Measurements from ENCODE around the gene FBXO21. TPM values are rescaled to one million over a fixed set of nuclear protein-coding genes. Genes with fewer than 3 reads are reported as not detected.

FBXO21 gene
- total RNA-seq, 1 experiment from 2014 or later: 230 TPM

DNA sequence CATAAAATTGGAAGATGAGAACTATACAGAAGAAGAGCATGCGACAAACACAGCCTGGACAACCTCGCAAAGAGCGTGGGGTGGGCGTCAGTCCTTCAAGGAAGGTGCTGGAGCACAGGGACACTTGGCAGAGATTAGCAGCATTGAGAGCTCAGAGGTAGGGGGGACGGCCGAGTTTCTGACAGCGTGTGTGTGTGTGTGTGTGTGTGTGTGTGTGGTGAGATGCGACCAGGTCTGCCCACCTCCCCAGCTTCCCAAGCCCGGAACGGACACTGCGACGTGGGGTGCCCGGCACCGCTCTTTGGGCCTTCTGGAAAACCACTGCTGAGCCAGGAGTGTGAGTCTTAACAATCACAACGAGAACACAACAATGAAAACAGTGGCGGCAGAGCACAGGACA lies 17.9 kb upstream of the FBXO21 start:
- Histone ChIP-seq H3K9ac (ENCODE audit: low read length) (no peak overlapping the region), H3K4me3 (ENCODE audit: low read length) (no peak overlapping the region), H4K20me1 (ENCODE audit: low read length) (no peaks in the 10 kb centered on the region), H3K27ac (ENCODE audit: low read length) (no peak overlapping the region), H3K9me3 (ENCODE audit: low read length) (no peaks in the 10 kb centered on the region), H3F3A (ENCODE audit: low read length, unreplicated experiment) (no peaks in the 10 kb centered on the region), H3K9me2 (replicated peaks; ENCODE audit: low read length) (no peaks in the 10 kb centered on the region), H3K79me2 (ENCODE audit: low read length) (no peaks in the 10 kb centered on the region), H3K27me3 (ENCODE audit: low read length) (peaks cover 15% of the 10 kb centered on the region; the same call in 1 of the 2 replicates), H3K4me2 (ENCODE audit: low read length) (no peak overlapping the region), H3K36me3 (ENCODE audit: low read depth, low read length) (no peaks in the 10 kb centered on the region), H2AFZ (ENCODE audit: low read length) (no peak overlapping the region), H3K4me1 (ENCODE audit: insufficient read depth, low read length) (peaks cover 5% of the 10 kb centered on the region)
- ChIA-PET CTCF (no interaction called here), POLR2A (ENCODE audit: unreplicated experiment) (no interaction called here)
- intact Hi-C loops (cut with micrococcal nuclease): no loop called here
- no TSS peak for BruUV-seq (replicated peaks)
- ATAC-seq: no peak
- TF ChIP-seq EZH2 (IDR thresholded peaks at IDR 0.05; ENCODE audit: low read length, unreplicated experiment) (no peak), EZH2phosphoT487 (IDR thresholded peaks at IDR 0.05; ENCODE audit: borderline replicate concordance, low read length) (no peak)
- TF ChIP-seq, protein P1, sequence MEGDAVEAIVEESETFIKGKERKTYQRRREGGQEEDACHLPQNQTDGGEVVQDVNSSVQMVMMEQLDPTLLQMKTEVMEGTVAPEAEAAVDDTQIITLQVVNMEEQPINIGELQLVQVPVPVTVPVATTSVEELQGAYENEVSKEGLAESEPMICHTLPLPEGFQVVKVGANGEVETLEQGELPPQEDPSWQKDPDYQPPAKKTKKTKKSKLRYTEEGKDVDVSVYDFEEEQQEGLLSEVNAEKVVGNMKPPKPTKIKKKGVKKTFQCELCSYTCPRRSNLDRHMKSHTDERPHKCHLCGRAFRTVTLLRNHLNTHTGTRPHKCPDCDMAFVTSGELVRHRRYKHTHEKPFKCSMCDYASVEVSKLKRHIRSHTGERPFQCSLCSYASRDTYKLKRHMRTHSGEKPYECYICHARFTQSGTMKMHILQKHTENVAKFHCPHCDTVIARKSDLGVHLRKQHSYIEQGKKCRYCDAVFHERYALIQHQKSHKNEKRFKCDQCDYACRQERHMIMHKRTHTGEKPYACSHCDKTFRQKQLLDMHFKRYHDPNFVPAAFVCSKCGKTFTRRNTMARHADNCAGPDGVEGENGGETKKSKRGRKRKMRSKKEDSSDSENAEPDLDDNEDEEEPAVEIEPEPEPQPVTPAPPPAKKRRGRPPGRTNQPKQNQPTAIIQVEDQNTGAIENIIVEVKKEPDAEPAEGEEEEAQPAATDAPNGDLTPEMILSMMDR (conservative IDR thresholded peaks at IDR 0.05; ENCODE audit: low read depth, low read length): no peak
- no peak for DNase-seq

DNA sequence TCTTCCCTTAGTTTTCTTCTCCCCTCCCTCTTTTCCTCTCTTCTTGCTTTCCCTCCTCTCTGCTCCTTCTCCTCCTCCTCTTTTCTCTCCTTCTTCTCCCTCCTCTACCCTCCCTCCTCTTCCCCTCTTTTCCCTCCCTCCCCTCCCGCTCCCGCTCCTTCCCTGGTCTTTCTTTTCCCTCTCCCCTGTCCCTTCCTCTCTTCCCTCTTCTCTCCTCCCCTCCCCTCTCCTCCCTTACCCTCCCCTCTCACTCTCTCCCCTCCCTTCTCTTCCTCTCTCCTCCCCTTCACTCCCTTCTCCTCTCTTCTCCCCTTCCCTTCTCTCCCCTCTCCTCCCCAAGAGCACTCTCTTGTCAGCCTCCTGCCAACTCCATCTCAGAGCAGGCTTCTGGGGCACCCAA lies 17.4 kb upstream of the FBXO21 start:
- no peak overlapping the region for H2AFZ ChIP-seq (ENCODE audit: low read length)
- peaks cover 16% of the 10 kb centered on the region; the same call in 1 of the 2 replicates for H3K27me3 ChIP-seq (ENCODE audit: low read length)
- intact Hi-C loops (cut with micrococcal nuclease): no loop called here
- H3F3A ChIP-seq (ENCODE audit: low read length, unreplicated experiment): no peaks in the 10 kb centered on the region
- TF ChIP-seq, protein P1 (conservative IDR thresholded peaks at IDR 0.05; ENCODE audit: low read depth, low read length): no peak
- TF ChIP-seq EZH2 (IDR thresholded peaks at IDR 0.05; ENCODE audit: low read length, unreplicated experiment) (no peak), EZH2phosphoT487 (IDR thresholded peaks at IDR 0.05; ENCODE audit: borderline replicate concordance, low read length) (no peak)
- ATAC-seq: no peak
- H3K9ac ChIP-seq (ENCODE audit: low read length): no peak overlapping the region
- no peaks in the 10 kb centered on the region for H4K20me1 ChIP-seq (ENCODE audit: low read length)
- no peaks in the 10 kb centered on the region for H3K79me2 ChIP-seq (ENCODE audit: low read length)
- CTCF ChIA-PET: no interaction called here
- POLR2A ChIA-PET (ENCODE audit: unreplicated experiment): no interaction called here
- H3K4me3 ChIP-seq (ENCODE audit: low read length): no peak overlapping the region
- no peak for DNase-seq
- H3K9me3 ChIP-seq (ENCODE audit: low read length): no peaks in the 10 kb centered on the region
- H3K4me1 ChIP-seq (ENCODE audit: insufficient read depth, low read length): peaks cover under 1% of the 10 kb centered on the region; the same call in 1 of the 2 replicates
- H3K27ac ChIP-seq (ENCODE audit: low read length): no peak overlapping the region
- no peak overlapping the region for H3K4me2 ChIP-seq (ENCODE audit: low read length)
- no peaks in the 10 kb centered on the region for H3K36me3 ChIP-seq (ENCODE audit: low read depth, low read length)
- H3K9me2 ChIP-seq (replicated peaks; ENCODE audit: low read length): no peaks in the 10 kb centered on the region
- no TSS peak for BruUV-seq (replicated peaks)

DNA sequence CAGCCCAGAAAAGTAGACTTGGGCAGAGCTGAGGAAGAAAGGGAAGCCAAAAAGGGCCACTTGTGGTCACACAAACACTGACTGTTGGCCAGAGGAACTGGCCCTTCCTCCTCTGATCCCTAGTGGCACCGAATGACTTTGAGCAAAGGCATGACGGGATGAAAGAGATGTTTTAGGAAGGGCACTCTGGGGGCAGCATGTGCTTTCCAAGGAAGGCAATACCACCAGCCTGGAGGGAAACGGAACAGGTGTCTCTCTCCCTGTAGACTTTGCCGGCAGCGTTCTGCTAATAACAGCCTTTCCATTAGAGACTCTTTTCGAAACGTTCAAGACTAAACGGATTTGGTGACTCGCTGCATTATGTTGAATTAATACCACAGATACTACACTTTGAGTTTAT lies 12.3 kb upstream of the FBXO21 start:
- ChIA-PET CTCF (no interaction called here), POLR2A (ENCODE audit: unreplicated experiment) (interaction anchor here (0.7 kb wide), 1 partner anchor 15 kb away, joined by 3 read pairs; no protein-coding TSS in a partner anchor)
- DNase-seq: no peak
- H2AFZ ChIP-seq (ENCODE audit: low read length): no peak overlapping the region
- no peak overlapping the region for H3K4me3 ChIP-seq (ENCODE audit: low read length)
- H3K27ac ChIP-seq (ENCODE audit: low read length): no peak overlapping the region
- H3K4me2 ChIP-seq (ENCODE audit: low read length): no peak overlapping the region
- H3K36me3 ChIP-seq (ENCODE audit: low read depth, low read length): no peaks in the 10 kb centered on the region
- no peak overlapping the region for H3K9ac ChIP-seq (ENCODE audit: low read length)
- no peaks in the 10 kb centered on the region for H3K9me3 ChIP-seq (ENCODE audit: low read length)
- no peaks in the 10 kb centered on the region for H3K4me1 ChIP-seq (ENCODE audit: insufficient read depth, low read length)
- no peaks in the 10 kb centered on the region for H3F3A ChIP-seq (ENCODE audit: low read length, unreplicated experiment)
- intact Hi-C loops (cut with micrococcal nuclease): no loop called here
- TF ChIP-seq, protein P1 (conservative IDR thresholded peaks at IDR 0.05; ENCODE audit: low read depth, low read length): no peak
- TF ChIP-seq EZH2 (IDR thresholded peaks at IDR 0.05; ENCODE audit: low read length, unreplicated experiment) (no peak), EZH2phosphoT487 (IDR thresholded peaks at IDR 0.05; ENCODE audit: borderline replicate concordance, low read length) (no peak)
- BruUV-seq (replicated peaks): no TSS peak
- peaks cover 14% of the 10 kb centered on the region; the same call in 1 of the 2 replicates for H3K27me3 ChIP-seq (ENCODE audit: low read length)
- ATAC-seq: no peak
- no peaks in the 10 kb centered on the region for H3K79me2 ChIP-seq (ENCODE audit: low read length)
- H3K9me2 ChIP-seq (replicated peaks; ENCODE audit: low read length): no peaks in the 10 kb centered on the region
- H4K20me1 ChIP-seq (ENCODE audit: low read length): no peaks in the 10 kb centered on the region
